OCI-LY3 (cell line): Measurements from ENCODE around the gene SLC35F2.

ENCODE experiments used
- CTCF ChIP-seq: fragments of 200-600, 300-600 bp; sonication (generic); IDR thresholded peaks from 2 replicates; pipeline ENCODE4 v1.5.1; 2014; ENCODE audit warnings: antibody characterized with exemption, low read length, low read depth
- EZH2phosphoT487 ChIP-seq: fragments of 200-600 bp; shearing (Covaris generic); IDR thresholded peaks from 2 replicates; pipeline ENCODE4 v1.6.1; 2018; ENCODE audit warnings: antibody characterized with exemption, mixed run types, low read depth

- TF ChIP-seq CTCF (no peak), EZH2phosphoT487 (no peak)
Measured at GRCh38 chr11:107859459-107860239, 1.1 kb upstream of the SLC35F2 start.
